Lower leg skin (tissue), 3 donors: Measurements from ENCODE around the gene FZR1.

Source experiments
- CTCF ChIP-seq, 3 donors: fragments of 450-650 bp; IDR thresholded peaks; one replicate each; pipeline ENCODE4 v1.5.1; 2016; ENCODE audit warnings: antibody characterized with exemption in 3 of 3, mild to moderate bottlenecking in 3 of 3, moderate library complexity in 2 of 3
- POLR2A ChIP-seq, 2 donors: fragments of 450-650 bp; IDR thresholded peaks; one replicate each; pipeline ENCODE4 v1.6.1; 2016 to 2017; ENCODE audit warnings: antibody characterized with exemption in 2 of 2, mild to moderate bottlenecking in 1 of 2, moderate library complexity in 1 of 2

GRCh38 chr19:3528080-3528479, 22.0 kb downstream of the FZR1 start:
- TF ChIP-seq CTCF (IDR thresholded peaks at IDR 0.05) (no peak), POLR2A (IDR thresholded peaks at IDR 0.05) (no peak)
